HG03520 (cell line): ENCODE results near the gene NFAM1.

Experiments used
- ATAC-seq: cut with Tn5 transposase; IDR thresholded peaks from one replicate; pipeline ENCODE4 v1.9.1; 2021; ENCODE audit warnings: mild to moderate bottlenecking, moderate library complexity; ENCODE audit not compliant: unreplicated experiment

Gene NFAM1

GRCh38 chr22:42384506-42384905 is 47.7 kb downstream of the NFAM1 start:
- no peak for ATAC-seq

DNA sequence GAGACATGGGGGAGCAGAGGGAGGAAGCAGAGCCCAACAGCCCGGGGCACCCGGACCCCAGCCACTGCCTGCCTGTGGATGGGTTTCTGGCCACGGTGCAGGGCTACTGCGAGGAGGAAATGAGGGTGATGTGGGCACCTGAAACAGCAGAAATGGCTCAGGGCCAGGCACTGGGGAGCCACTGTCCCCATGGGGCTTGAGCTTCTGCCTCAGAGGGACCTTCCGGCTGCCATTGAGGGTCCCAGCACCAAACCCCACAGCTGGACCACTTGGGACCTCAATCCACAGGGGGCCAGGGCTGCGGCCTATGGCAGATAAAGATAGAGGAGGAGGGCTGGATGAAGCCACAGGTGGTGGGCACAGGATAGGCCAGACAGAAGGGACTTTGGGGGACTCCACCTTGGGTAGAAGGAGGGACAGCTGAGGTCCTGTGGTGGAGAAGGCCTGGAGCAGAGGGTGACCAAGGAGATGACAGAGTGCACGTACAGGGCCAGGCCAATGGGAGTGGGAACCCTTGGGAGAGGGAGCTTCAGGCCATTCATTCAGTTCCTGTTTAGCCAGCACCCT is 48.3 kb downstream of the NFAM1 start:
- ATAC-seq = no peak

DNA sequence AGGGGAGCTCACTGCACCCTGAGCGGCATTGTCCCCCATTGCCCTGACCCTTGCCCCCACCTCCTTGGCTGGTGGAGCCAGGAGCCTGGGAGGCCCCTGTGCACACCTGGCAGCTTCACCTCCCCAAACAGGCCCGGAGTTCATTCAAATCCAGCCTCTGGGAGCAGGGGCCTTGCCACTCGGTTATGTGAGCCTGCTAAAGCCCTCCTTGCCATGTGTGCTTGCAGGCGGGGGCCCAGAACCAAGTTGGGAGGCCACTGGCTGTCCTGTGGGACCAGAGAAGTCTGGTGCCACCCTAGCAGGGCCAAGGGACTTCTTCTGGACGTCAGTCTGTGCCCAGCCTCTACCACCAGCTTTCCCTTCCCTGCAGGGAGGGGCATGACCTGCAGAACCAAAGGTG is 48.9 kb downstream of the NFAM1 start:
- no peak for ATAC-seq

- no peak for ATAC-seq
Observed at GRCh38 chr22:42380769-42381551, 51.2 kb downstream of the NFAM1 start.

- no peak for ATAC-seq
Observed at GRCh38 chr22:42379966-42380537, 52.2 kb downstream of the NFAM1 start.

GRCh38 chr22:42376711-42377554 is 55.3 kb downstream of the NFAM1 start:
- ATAC-seq = no peak

- ATAC-seq = no peak
Observed at GRCh38 chr22:42375982-42376381, 56.2 kb downstream of the NFAM1 start.

- no peak for ATAC-seq
Observed at GRCh38 chr22:42372976-42373375, 59.2 kb downstream of the NFAM1 start.

- no peak for ATAC-seq
Observed at GRCh38 chr22:42371501-42371900, 60.7 kb downstream of the NFAM1 start.

DNA sequence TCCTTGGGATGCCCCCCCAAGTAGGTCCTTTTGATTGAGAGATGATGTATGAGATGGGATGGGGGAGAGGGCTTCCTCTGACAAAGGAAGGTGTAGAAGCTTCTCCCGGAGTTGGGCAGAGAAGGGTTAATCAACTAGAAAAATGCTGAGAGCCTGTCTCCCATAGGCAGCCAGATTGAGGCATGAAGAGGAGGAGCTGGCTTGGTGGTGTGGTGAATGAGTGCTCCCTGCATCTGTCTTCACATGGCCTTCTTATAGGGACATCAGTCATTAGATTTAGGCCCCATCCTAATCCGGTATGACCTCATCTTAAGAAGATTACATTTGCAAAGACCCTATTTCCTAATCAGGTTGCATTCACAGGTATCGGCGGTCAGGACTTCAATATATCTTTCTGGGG is 61.1 kb downstream of the NFAM1 start:
- ATAC-seq = no peak

GRCh38 chr22:42369250-42370041 is 62.8 kb downstream of the NFAM1 start:
- ATAC-seq = peak; percentile 87

GRCh38 chr22:42368379-42369249 is 63.6 kb downstream of the NFAM1 start:
- no peak for ATAC-seq

GRCh38 chr22:42367980-42368378 is 64.2 kb downstream of the NFAM1 start:
- ATAC-seq = no peak

DNA sequence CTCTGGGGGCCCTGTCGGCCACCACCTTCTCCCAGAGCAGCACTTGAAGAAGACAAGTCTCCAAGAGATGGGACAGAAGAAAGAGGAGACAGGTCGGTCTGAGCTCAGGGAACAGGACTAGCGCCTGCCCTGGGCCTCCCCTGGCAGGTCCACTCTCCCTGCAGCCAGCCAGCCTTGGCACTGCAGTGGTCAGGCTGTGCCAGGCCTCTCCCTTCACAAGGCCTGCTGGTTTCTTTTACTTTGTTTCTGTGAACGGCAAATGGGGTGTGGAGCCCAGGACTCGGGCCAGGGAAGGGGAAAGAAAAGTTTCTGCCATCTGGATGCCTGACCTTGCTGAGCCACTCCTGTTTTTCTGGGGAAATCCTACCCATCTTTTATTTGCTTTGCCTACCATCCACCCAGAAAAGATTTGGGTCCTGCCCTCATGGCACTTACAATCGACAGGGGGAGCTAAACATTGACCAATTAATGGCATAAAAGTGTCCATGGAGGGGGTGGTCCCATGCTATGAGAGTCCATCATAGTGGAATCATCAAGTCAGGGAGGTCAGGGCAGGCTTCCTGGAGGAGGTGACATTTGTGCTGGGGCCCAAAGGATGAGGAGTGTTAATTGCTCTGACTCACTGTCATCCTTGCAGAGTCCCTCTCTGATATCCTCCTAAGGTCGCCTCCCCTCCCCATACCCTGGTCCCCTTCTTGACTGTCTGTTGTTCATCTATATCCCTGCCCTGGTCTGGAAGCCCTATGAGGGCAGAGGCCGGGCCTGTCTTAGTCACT is 65.2 kb downstream of the NFAM1 start:
- ATAC-seq = no peak

GRCh38 chr22:42365942-42366695 is 66.1 kb downstream of the NFAM1 start:
- no peak for ATAC-seq

GRCh38 chr22:42365111-42365865 is 66.9 kb downstream of the NFAM1 start:
- no peak for ATAC-seq

DNA sequence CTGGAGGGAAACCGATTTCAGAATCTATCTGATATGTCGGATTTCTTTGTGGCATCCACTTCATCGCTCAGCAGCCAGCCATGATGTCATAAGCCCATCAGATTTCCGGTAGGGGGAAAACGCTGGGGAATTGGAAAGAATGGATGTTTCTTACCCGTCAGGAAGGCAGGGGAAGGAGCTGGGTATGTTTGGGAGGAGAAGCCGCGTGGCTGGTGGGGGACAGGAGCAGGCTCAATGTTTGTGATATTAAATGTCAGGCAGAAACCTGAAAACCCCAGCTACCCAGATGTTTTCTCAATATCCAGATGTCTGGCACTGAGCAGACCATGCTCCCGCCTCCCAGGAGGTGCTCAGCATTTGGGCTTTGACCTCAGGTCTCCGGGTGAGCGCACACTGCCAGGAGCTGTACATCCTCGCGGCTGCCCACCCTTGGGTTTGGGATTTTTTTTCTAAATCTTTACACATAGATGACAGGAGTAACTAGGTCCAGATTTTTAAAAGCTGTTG is 67.5 kb downstream of the NFAM1 start:
- no peak for ATAC-seq
